Embryonic facial prominence (tissue), 1 donor: ENCODE data around the gene ITGB3.
"Not testable (repeated sequence)": the region's sequence is repeated elsewhere in the genome, so short reads cannot be mapped to it uniquely, and the experiment has no call there.

Source experiments
- DNase-seq: peaks from one replicate; pipeline ENCODE4 v3.0.0-alpha.2; 2016; ENCODE audit errors: extremely low spot score

Gene ITGB3

GRCh38 chr17:47253541-47254402 lies at the start of gene ITGB3:
ITGB3 (plus strand) TSS chr17:47253827; CDS start chr17:47253862, 35 bp downstream.
- peak; percentile 31 for DNase-seq

- DNase-seq = no peak
These were observed 49.5 kb upstream of the ITGB3 start for GRCh38 chr17:47203984-47204721.

GRCh38 chr17:47204722-47205418 lies 48.8 kb upstream of the ITGB3 start:
- no peak for DNase-seq

GRCh38 chr17:47205419-47205963 lies 48.1 kb upstream of the ITGB3 start:
- DNase-seq = no peak

GRCh38 chr17:47207143-47208067 lies 46.2 kb upstream of the ITGB3 start:
- DNase-seq = no peak

GRCh38 chr17:47208744-47209488 lies 44.7 kb upstream of the ITGB3 start, which contains the start of gene MYL4:
MYL4 (plus strand) TSS chr17:47209348; CDS start chr17:47209423, 75 bp downstream.
- no peak for DNase-seq

- no peak for DNase-seq
These were observed 44.1 kb upstream of the ITGB3 start for GRCh38 chr17:47209499-47209898.

GRCh38 chr17:47210105-47210504 lies 43.5 kb upstream of the ITGB3 start:
- DNase-seq = no peak

- no peak for DNase-seq
These were observed 42.8 kb upstream of the ITGB3 start for GRCh38 chr17:47210779-47211178.

- DNase-seq = no peak
These were observed 41.2 kb upstream of the ITGB3 start for GRCh38 chr17:47212458-47212857.

GRCh38 chr17:47213540-47213939 lies 40.1 kb upstream of the ITGB3 start:
- no peak for DNase-seq

GRCh38 chr17:47214931-47215330 lies 38.7 kb upstream of the ITGB3 start:
- DNase-seq = no peak

- DNase-seq = not testable (repeated sequence)
These were observed 36.8 kb upstream of the ITGB3 start for GRCh38 chr17:47216821-47217220.

GRCh38 chr17:47217279-47217678 lies 36.3 kb upstream of the ITGB3 start:
- DNase-seq = not testable (repeated sequence)

GRCh38 chr17:47218896-47219430 lies 34.7 kb upstream of the ITGB3 start:
- no peak for DNase-seq

- DNase-seq = no peak
These were observed 33.8 kb upstream of the ITGB3 start for GRCh38 chr17:47219621-47220475.

- no peak for DNase-seq
These were observed 33.1 kb upstream of the ITGB3 start for GRCh38 chr17:47220531-47220999.

GRCh38 chr17:47221154-47221553 lies 32.5 kb upstream of the ITGB3 start:
- DNase-seq = no peak

- DNase-seq = no peak
These were observed 31.6 kb upstream of the ITGB3 start for GRCh38 chr17:47222047-47222446.
